Endodermal cell (in vitro differentiated cells): Measurements from ENCODE around the gene CIAO1. TPM values are rescaled to one million over a fixed set of nuclear protein-coding genes. Genes with fewer than 3 reads are reported as not detected.
"Not testable (repeated sequence)": the region's sequence is repeated elsewhere in the genome, so short reads cannot be mapped to it uniquely, and the experiment has no call there.

Experiments used
- DNase-seq: peaks from one replicate; pipeline ENCODE4 v3.0.0-alpha.2; 2017
- H3K27ac ChIP-seq: 2 replicates; pipeline ENCODE4 v1.5.1; 2013; ENCODE audit warnings: mild to moderate bottlenecking, low read depth, low read length, moderate library complexity
- H3K27me3 ChIP-seq: 2 replicates; pipeline ENCODE4 v1.6.1; 2013; ENCODE audit warnings: mild to moderate bottlenecking, low read length, moderate library complexity; ENCODE audit not compliant: insufficient read depth, control insufficient read depth, poor library complexity, severe bottlenecking
- H3K36me3 ChIP-seq: 2 replicates; pipeline ENCODE4 v1.7.0; 2013; ENCODE audit warnings: mild to moderate bottlenecking, low read length, moderate library complexity; ENCODE audit not compliant: control insufficient read depth, insufficient read depth
- H3K4me1 ChIP-seq: one replicate; pipeline ENCODE4 v1.7.0; 2013; ENCODE audit warnings: low read length; ENCODE audit not compliant: control insufficient read depth, insufficient read depth
- H3K4me3 ChIP-seq: 2 replicates; pipeline ENCODE4 v1.5.1; 2013; ENCODE audit warnings: mild to moderate bottlenecking, low read length, moderate library complexity
- H3K9ac ChIP-seq: 2 replicates; pipeline ENCODE4 v1.6.1; 2013; ENCODE audit warnings: mild to moderate bottlenecking, low read length, moderate library complexity; ENCODE audit not compliant: poor library complexity, severe bottlenecking; ENCODE audit errors: extremely low read depth
- H3K9me3 ChIP-seq: 2 replicates; pipeline ENCODE4 v1.6.1; 2013; ENCODE audit warnings: mild to moderate bottlenecking, low read length, moderate library complexity; ENCODE audit not compliant: control insufficient read depth
- H3K27ac Mint-ChIP-seq: 2 replicates; pipeline ENCODE4 v1.8.0; 2020; ENCODE audit warnings: mixed read lengths
- H3K27me3 Mint-ChIP-seq: 2 replicates; pipeline ENCODE4 v1.8.0; 2021; ENCODE audit warnings: mild to moderate bottlenecking, mixed read lengths; ENCODE audit not compliant: insufficient read depth
- H3K36me3 Mint-ChIP-seq: 2 replicates; pipeline ENCODE4 v1.8.0; 2020; ENCODE audit warnings: low read depth, mixed read lengths
- H3K4me1 Mint-ChIP-seq: 2 replicates; pipeline ENCODE4 v1.8.0; 2020; ENCODE audit warnings: mixed read lengths
- H3K4me3 Mint-ChIP-seq: 2 replicates; pipeline ENCODE4 v1.8.0; 2020; ENCODE audit warnings: mild to moderate bottlenecking, moderate library complexity, mixed read lengths
- H3K9me3 Mint-ChIP-seq: 2 replicates; pipeline ENCODE4 v1.8.0; 2020; ENCODE audit warnings: mild to moderate bottlenecking, mixed read lengths
- WGBS, 2 experiments: methylation state at CpG; one replicate each; pipeline versions ENCODE4 v1.1.5 to v1.1.7; 2013; ENCODE audit warnings: missing lambda C conversion rate in 2 of 2, mixed read lengths in 1 of 2; ENCODE audit not compliant: insufficient coverage in 1 of 2, insufficient read length in 1 of 2; 5-methylcytosine and 5-hydroxymethylcytosine counted together
- total RNA-seq, 2 donors: library from RNA; stranded (reverse); fragmentation: NEBNext Ultra II Directional in 1 of 2; extraction: Animal tissue kit (Norgen Biotek cat#: 25700) in 1 of 2; gene quantifications; 2 replicates in 1 of 2; 3 replicates in 1 of 2; pipeline ENCODE4 v1.2.1, GENCODE V29; 2021
- TF ChIP-seq, protein P1 (sequence below): fragments of 200-600 bp; sonication (generic); conservative IDR thresholded peaks from 2 replicates; pipeline ENCODE4 v1.5.0; 2021; ENCODE audit warnings: antibody characterized with exemption, mild to moderate bottlenecking

Gene CIAO1
- total RNA-seq, 2 donors from 2014 or later, result 65.4 to 66.2 TPM

DNA sequence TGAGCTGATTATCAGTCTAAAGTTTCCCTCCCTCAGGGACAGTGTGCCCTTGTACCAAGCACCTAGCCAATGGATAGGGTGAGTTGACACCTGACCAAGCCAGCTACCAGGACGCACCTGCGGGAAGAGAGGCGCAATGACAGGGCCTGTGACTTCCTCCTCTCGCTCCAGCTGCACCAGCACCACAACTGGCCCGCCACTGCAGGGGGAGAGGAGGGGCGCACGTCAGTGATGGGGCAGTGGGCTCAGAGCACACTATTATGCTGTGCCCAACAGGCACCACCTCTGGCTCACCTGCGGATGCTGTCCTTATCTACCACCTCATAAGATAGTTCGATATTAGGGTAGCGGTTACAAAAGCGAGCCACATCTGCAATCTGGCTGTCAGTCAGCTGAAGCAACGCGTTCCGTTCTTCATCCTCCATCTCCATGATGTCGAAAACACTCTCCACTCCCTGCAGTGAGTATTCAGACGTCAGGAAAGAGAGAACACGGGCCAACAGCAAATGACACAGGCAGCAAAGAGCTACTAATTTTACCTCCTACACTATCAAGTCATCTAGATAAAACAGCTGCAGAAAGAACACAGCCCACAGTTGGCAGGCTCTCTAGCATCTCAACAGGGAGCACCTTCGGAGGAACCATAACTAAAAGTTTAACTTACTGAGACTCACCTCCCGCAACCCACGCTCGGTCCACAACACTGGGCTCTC lies 10.9 kb downstream of the CIAO1 start:
- no peaks in the 10 kb centered on the region for H3K9me3 Mint-ChIP-seq

DNA sequence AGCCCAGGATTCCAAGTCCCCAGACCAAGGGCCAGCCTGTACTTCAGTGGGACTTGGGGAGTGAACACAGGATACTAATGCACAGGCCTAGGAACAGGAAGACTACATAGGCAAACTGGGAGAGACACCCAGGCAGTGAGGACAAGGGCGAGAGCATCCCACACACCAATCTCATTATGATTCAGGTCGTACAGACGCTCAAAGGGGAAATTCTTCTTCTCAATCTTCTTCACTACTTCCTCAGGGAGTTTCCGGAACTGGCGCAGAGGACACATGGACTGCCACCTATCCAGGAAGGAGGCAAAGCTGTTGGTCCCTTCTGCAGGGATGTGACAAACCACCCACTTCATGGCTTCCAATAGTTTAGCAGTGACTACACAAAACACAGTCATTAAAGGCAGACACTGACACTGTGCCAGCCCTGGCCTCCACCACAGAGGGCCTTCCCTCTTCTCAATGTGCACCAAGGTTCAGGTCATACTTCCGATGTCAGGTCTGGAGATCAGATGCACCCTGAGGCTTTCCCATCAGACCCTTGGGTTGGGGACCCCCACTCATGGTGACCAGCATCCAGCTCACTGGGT lies 21.3 kb downstream of the CIAO1 start:
- Mint-ChIP-seq H3K9me3 (no peaks in the 10 kb centered on the region), H3K4me1 (no peaks in the 10 kb centered on the region), H3K27ac (no peak overlapping the region), H3K4me3 (no peak overlapping the region), H3K36me3 (peaks cover 94% of the 10 kb centered on the region), H3K27me3 (no peaks in the 10 kb centered on the region)
- Histone ChIP-seq H3K27ac (no peak overlapping the region), H3K36me3 (peaks cover 95% of the 10 kb centered on the region), H3K27me3 (no peaks in the 10 kb centered on the region), H3K4me3 (no peak overlapping the region), H3K4me1 (no peaks in the 10 kb centered on the region), H3K9me3 (no peaks in the 10 kb centered on the region), H3K9ac (no peak overlapping the region)
- WGBS, 2 experiments, result 95 to 100% methylated on average over 3 to 6 of the region's 6 CpGs
- no peak for DNase-seq
- TF ChIP-seq, protein P1, sequence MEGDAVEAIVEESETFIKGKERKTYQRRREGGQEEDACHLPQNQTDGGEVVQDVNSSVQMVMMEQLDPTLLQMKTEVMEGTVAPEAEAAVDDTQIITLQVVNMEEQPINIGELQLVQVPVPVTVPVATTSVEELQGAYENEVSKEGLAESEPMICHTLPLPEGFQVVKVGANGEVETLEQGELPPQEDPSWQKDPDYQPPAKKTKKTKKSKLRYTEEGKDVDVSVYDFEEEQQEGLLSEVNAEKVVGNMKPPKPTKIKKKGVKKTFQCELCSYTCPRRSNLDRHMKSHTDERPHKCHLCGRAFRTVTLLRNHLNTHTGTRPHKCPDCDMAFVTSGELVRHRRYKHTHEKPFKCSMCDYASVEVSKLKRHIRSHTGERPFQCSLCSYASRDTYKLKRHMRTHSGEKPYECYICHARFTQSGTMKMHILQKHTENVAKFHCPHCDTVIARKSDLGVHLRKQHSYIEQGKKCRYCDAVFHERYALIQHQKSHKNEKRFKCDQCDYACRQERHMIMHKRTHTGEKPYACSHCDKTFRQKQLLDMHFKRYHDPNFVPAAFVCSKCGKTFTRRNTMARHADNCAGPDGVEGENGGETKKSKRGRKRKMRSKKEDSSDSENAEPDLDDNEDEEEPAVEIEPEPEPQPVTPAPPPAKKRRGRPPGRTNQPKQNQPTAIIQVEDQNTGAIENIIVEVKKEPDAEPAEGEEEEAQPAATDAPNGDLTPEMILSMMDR, result no peak

More for the DNA sequence above, 10.9 kb downstream of the CIAO1 start:
- H3K9me3 ChIP-seq, result no peaks in the 10 kb centered on the region
- H3K4me3 Mint-ChIP-seq, result no peak overlapping the region
- H3K27ac ChIP-seq, result no peak overlapping the region
- no peak overlapping the region for H3K9ac ChIP-seq
- H3K4me1 ChIP-seq, result no peaks in the 10 kb centered on the region
- DNase-seq, result no peak
- H3K36me3 Mint-ChIP-seq, result peaks cover 81% of the 10 kb centered on the region
- no peaks in the 10 kb centered on the region for H3K27me3 Mint-ChIP-seq
- WGBS, 2 experiments, result 96 to 99% methylated on average over 13 to 21 of the region's 21 CpGs
- no peak overlapping the region for H3K27ac Mint-ChIP-seq
- TF ChIP-seq, protein P1, result no peak
- H3K4me1 Mint-ChIP-seq, result no peaks in the 10 kb centered on the region
- H3K36me3 ChIP-seq, result peaks cover 85% of the 10 kb centered on the region
- H3K4me3 ChIP-seq, result no peak overlapping the region
- H3K27me3 ChIP-seq, result no peaks in the 10 kb centered on the region

GRCh38 chr2:96291751-96292150 lies 25.7 kb downstream of the CIAO1 start:
- 79 to 86% methylated on average over 2 to 5 of the region's 5 CpGs for WGBS, 2 experiments
- H3K27me3 ChIP-seq, result no peaks in the 10 kb centered on the region
- Mint-ChIP-seq H3K27ac (no peak overlapping the region), H3K4me1 (no peaks in the 10 kb centered on the region), H3K36me3 (peaks cover 91% of the 10 kb centered on the region), H3K4me3 (no peak overlapping the region), H3K27me3 (no peaks in the 10 kb centered on the region), H3K9me3 (no peaks in the 10 kb centered on the region)
- DNase-seq, result no peak
- no peak overlapping the region for H3K9ac ChIP-seq
- peaks cover 97% of the 10 kb centered on the region for H3K36me3 ChIP-seq
- H3K4me1 ChIP-seq, result no peaks in the 10 kb centered on the region
- no peak overlapping the region for H3K4me3 ChIP-seq
- TF ChIP-seq, protein P1, result no peak
- no peak overlapping the region for H3K27ac ChIP-seq
- no peaks in the 10 kb centered on the region for H3K9me3 ChIP-seq

GRCh38 chr2:96294271-96294670 lies 28.2 kb downstream of the CIAO1 start:
- H3K27ac Mint-ChIP-seq, H3K9ac ChIP-seq, H3K4me3 ChIP-seq, DNase-seq, H3K4me3 Mint-ChIP-seq, H3K9me3 ChIP-seq, H3K27me3 ChIP-seq, H3K9me3 Mint-ChIP-seq, H3K27ac ChIP-seq, H3K4me1 ChIP-seq, H3K4me1 Mint-ChIP-seq, H3K27me3 Mint-ChIP-seq: not testable (repeated sequence)
- H3K36me3 Mint-ChIP-seq, result peaks cover 88% of the 10 kb centered on the region
- peaks cover 98% of the 10 kb centered on the region for H3K36me3 ChIP-seq
- 95 to 97% methylated on average over 7 to 8 of the region's 8 CpGs for WGBS, 2 experiments
